H9 (cell line): ENCODE results near the gene INPP4A. TPM values are rescaled to one million over a fixed set of nuclear protein-coding genes. Genes with fewer than 3 reads are reported as not detected.

Source experiments
- DNase-seq: peaks from one replicate; pipeline ENCODE4 v3.0.0-alpha.2; 2017
- H2AFZ ChIP-seq: one replicate; pipeline ENCODE4 v1.6.1; 2013; ENCODE audit warnings: mild to moderate bottlenecking, low read length, control low read depth, moderate library complexity
- H2AK5ac ChIP-seq: 2 replicates; pipeline ENCODE4 v1.6.1; 2013; ENCODE audit warnings: low read length, control low read depth, mixed read lengths; ENCODE audit not compliant: insufficient read length
- H2BK120ac ChIP-seq: one replicate; pipeline ENCODE4 v1.6.1; 2013; ENCODE audit warnings: low read depth, mild to moderate bottlenecking, low read length, control low read depth, inconsistent platforms; ENCODE audit not compliant: poor library complexity, severe bottlenecking
- H2BK12ac ChIP-seq: 2 replicates; pipeline ENCODE4 v1.6.1; 2013; ENCODE audit warnings: low read length, control low read depth, mixed read lengths, low read depth; ENCODE audit not compliant: insufficient read length
- H2BK15ac ChIP-seq: 2 replicates; pipeline ENCODE4 v1.6.1; 2013; ENCODE audit warnings: low read depth, low read length, control low read depth
- H2BK20ac ChIP-seq: one replicate; pipeline ENCODE4 v1.6.1; 2013; ENCODE audit warnings: low read depth, mild to moderate bottlenecking, low read length, control low read depth, inconsistent platforms; ENCODE audit not compliant: poor library complexity, severe bottlenecking
- H2BK5ac ChIP-seq: 2 replicates; pipeline ENCODE4 v1.6.1; 2013; ENCODE audit warnings: low read length, control low read depth, mixed read lengths; ENCODE audit not compliant: insufficient read length
- H3K14ac ChIP-seq: 2 replicates; pipeline ENCODE4 v1.6.1; 2013; ENCODE audit warnings: low read length, control low read depth; ENCODE audit not compliant: insufficient read depth
- H3K18ac ChIP-seq: 2 replicates; pipeline ENCODE4 v1.6.1; 2013; ENCODE audit warnings: low read depth, mild to moderate bottlenecking, mixed read lengths, low read length, control low read depth; ENCODE audit not compliant: insufficient read length
- H3K23ac ChIP-seq: 2 replicates; pipeline ENCODE4 v1.6.1; 2013; ENCODE audit warnings: low read length, control low read depth, mixed read lengths, low read depth; ENCODE audit not compliant: insufficient read length
- H3K23me2 ChIP-seq: 2 replicates; pipeline ENCODE4 v1.6.1; 2013; ENCODE audit warnings: low read depth, mild to moderate bottlenecking, mixed read lengths, low read length, control low read depth; ENCODE audit not compliant: insufficient read length, poor library complexity, severe bottlenecking
- H3K27ac ChIP-seq: 2 replicates; pipeline ENCODE4 v1.5.1; 2013; ENCODE audit warnings: low read length, control low read depth, mixed read lengths, low read depth; ENCODE audit not compliant: insufficient read length
- H3K27me3 ChIP-seq: 2 replicates; pipeline ENCODE4 v1.6.1; 2013; ENCODE audit warnings: low read length, control low read depth, inconsistent platforms; ENCODE audit not compliant: insufficient read depth
- H3K4ac ChIP-seq: 2 replicates; pipeline ENCODE4 v1.6.1; 2013; ENCODE audit warnings: low read depth, mild to moderate bottlenecking, control low read depth, inconsistent platforms, low read length, moderate library complexity
- H3K4me1 ChIP-seq: 2 replicates; pipeline ENCODE4 v1.6.1; 2013; ENCODE audit warnings: low read length, control low read depth, inconsistent platforms; ENCODE audit not compliant: insufficient read depth
- H3K4me2 ChIP-seq: 2 replicates; pipeline ENCODE4 v1.6.1; 2013; ENCODE audit warnings: low read length, control low read depth, mixed read lengths; ENCODE audit not compliant: insufficient read length, insufficient read depth
- H3K56ac ChIP-seq: 2 replicates; pipeline ENCODE4 v1.6.1; 2013; ENCODE audit warnings: low read depth, mild to moderate bottlenecking, mixed read lengths, low read length, control low read depth; ENCODE audit not compliant: insufficient read length
- H3K79me1 ChIP-seq: 2 replicates; pipeline ENCODE4 v1.6.1; 2013; ENCODE audit warnings: low read depth, mild to moderate bottlenecking, moderate library complexity, low read length, control low read depth, inconsistent platforms; ENCODE audit not compliant: insufficient read depth, poor library complexity, severe bottlenecking
- H3K79me2 ChIP-seq: 2 replicates; pipeline ENCODE4 v1.6.1; 2013; ENCODE audit warnings: low read length, control low read depth, inconsistent platforms; ENCODE audit not compliant: insufficient read depth
- H3K9ac ChIP-seq: 2 replicates; pipeline ENCODE4 v1.6.1; 2013; ENCODE audit warnings: low read length, control low read depth, mixed read lengths; ENCODE audit not compliant: insufficient read length; ENCODE audit errors: extremely low read depth
- H3K9me3 ChIP-seq: one replicate; pipeline ENCODE4 v1.6.1; 2013; ENCODE audit warnings: low read depth, low read length, inconsistent platforms; ENCODE audit not compliant: control insufficient read depth
- H3T11ph ChIP-seq: one replicate; pipeline ENCODE4 v1.6.1; 2013; ENCODE audit warnings: mild to moderate bottlenecking, low read length, control low read depth, inconsistent platforms
- H4K20me1 ChIP-seq: one replicate; pipeline ENCODE4 v1.6.1; 2013; ENCODE audit not compliant: control insufficient read depth, insufficient read length, insufficient read depth
- H4K5ac ChIP-seq: 2 replicates; pipeline ENCODE4 v1.6.1; 2013; ENCODE audit warnings: low read depth, mild to moderate bottlenecking, mixed read lengths, low read length, control low read depth; ENCODE audit not compliant: insufficient read length
- H4K8ac ChIP-seq: replicated peaks from 2 replicates; pipeline ENCODE4 v1.6.1; 2013; ENCODE audit warnings: low read length, control low read depth, mixed read lengths, low read depth; ENCODE audit not compliant: insufficient read length
- H4K91ac ChIP-seq: 2 replicates; pipeline ENCODE4 v1.6.1; 2013; ENCODE audit warnings: low read depth, mild to moderate bottlenecking, moderate library complexity, mixed read lengths, low read length, control low read depth; ENCODE audit not compliant: insufficient read length
- H3K27ac Mint-ChIP-seq, 3 experiments: 2 replicates in 2 of 3; 3 replicates in 1 of 3; pipeline ENCODE4 v1.8.0; 2020 to 2021; ENCODE audit warnings: mixed read lengths in 3 of 3, mild to moderate bottlenecking in 1 of 3, moderate library complexity in 1 of 3
- H3K27me3 Mint-ChIP-seq: 2 replicates; pipeline ENCODE4 v1.8.0; 2021; ENCODE audit warnings: low read depth, mild to moderate bottlenecking, moderate library complexity, mixed read lengths
- H3K36me3 Mint-ChIP-seq, 3 experiments: 2 replicates in 2 of 3; 3 replicates in 1 of 3; pipeline ENCODE4 v1.8.0; 2020 to 2021; ENCODE audit warnings: low read depth in 3 of 3, mixed read lengths in 3 of 3; ENCODE audit not compliant: insufficient read depth in 1 of 3
- H3K4me1 Mint-ChIP-seq, 2 experiments: 2 replicates each; pipeline ENCODE4 v1.8.0; 2020; ENCODE audit warnings: mixed read lengths in 2 of 2
- H3K4me3 Mint-ChIP-seq, 2 experiments: 2 replicates in 1 of 2; 3 replicates in 1 of 2; pipeline ENCODE4 v1.8.0; 2020 to 2021; ENCODE audit warnings: mild to moderate bottlenecking in 2 of 2, mixed read lengths in 2 of 2, moderate library complexity in 1 of 2
- H3K9me3 Mint-ChIP-seq, 2 experiments: 2 replicates in 1 of 2; 3 replicates in 1 of 2; pipeline ENCODE4 v1.8.0; 2020; ENCODE audit warnings: mild to moderate bottlenecking in 2 of 2, mixed read lengths in 2 of 2, moderate library complexity in 1 of 2
- WGBS: extraction: QIAGEN DNeasy Blood & Tissue Kit; methylation state at CpG from one replicate; pipeline ENCODE4 v1.1.7; 2013; ENCODE audit warnings: missing lambda C conversion rate, low lambda C conversion rate, mixed read lengths; ENCODE audit not compliant: insufficient read length; ENCODE audit errors: extremely low coverage; 5-methylcytosine and 5-hydroxymethylcytosine counted together
- total RNA-seq: library from RNA; stranded (reverse); gene quantifications from 2 replicates; pipeline ENCODE4 v1.2.1, GENCODE V29; 2021
- TF ChIP-seq, protein P1 (sequence below): fragments of 200-600 bp; sonication (generic); conservative IDR thresholded peaks from 3 replicates; pipeline ENCODE4 v1.8.0; 2021; ENCODE audit warnings: antibody characterized with exemption, mild to moderate bottlenecking

Gene INPP4A
- total RNA-seq, 1 experiment from 2014 or later: 55.2 TPM

DNA sequence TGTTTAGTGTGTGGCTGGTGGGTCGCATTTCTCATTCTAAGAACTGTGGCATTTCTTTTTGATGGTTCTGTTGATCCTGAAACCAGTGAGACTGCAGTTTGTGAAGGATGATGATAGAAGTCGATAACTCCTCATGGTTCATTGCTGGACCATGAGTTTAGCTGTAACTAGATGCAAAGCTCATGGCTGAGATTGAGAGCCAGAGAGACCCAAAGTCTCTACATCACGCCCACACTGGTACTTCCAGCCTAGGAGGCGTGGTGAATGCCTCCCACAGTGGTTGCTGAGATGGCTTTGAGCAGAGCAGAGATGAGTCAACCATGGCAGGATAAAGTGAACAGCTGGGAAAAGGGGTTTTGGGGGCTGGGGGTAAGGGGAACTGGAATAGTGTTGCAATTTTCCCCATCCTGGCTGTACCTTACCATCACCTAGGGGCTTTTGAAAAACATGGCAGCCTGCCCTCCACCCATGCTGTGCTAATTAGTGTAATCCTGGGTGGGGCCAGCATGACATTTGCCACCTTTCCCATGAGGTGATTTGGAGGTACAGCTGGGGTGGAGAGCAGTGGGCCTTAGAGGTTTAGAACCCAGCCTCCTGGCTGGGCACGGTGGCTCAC lies 24.1 kb downstream of the INPP4A start:
- H2AFZ ChIP-seq: no peak overlapping the region
- no peak for DNase-seq

More for the DNA sequence above, 24.1 kb downstream of the INPP4A start:
- no peak overlapping the region for H3K4ac ChIP-seq
- no peak overlapping the region for H3T11ph ChIP-seq
- Mint-ChIP-seq H3K9me3 (no peaks in the 10 kb centered on the region; a peak in 1 of 5 replicates), H3K27ac (peak overlapping the region in 1 of 3 experiments; percentile 55; a peak in 1 of 7 replicates), H3K36me3 (peaks cover 8 to 16% (median 8%) of the 10 kb centered on the region in 3 experiments), H3K4me1 (peaks cover 46 to 47% of the 10 kb centered on the region in 2 experiments), H3K4me3 (no peak overlapping the region), H3K27me3 (no peaks in the 10 kb centered on the region)
- H4K8ac ChIP-seq: no peak overlapping the region
- no peak overlapping the region for H2BK20ac ChIP-seq
- H3K18ac ChIP-seq: no peak overlapping the region
- H3K9me3 ChIP-seq: no peaks in the 10 kb centered on the region
- no peaks in the 10 kb centered on the region for H3K23me2 ChIP-seq
- H3K56ac ChIP-seq: no peak overlapping the region
- no peak overlapping the region for H3K23ac ChIP-seq
- no peak overlapping the region for H2AK5ac ChIP-seq
- no peaks in the 10 kb centered on the region for H4K20me1 ChIP-seq
- no peak overlapping the region for H4K5ac ChIP-seq
- no peak overlapping the region for H3K9ac ChIP-seq
- H3K27me3 ChIP-seq: no peaks in the 10 kb centered on the region
- H2BK12ac ChIP-seq: no peak overlapping the region
- peaks cover 4% of the 10 kb centered on the region for H3K79me1 ChIP-seq
- H2BK5ac ChIP-seq: no peak overlapping the region
- no peak overlapping the region for H3K27ac ChIP-seq
- no peak overlapping the region for H4K91ac ChIP-seq
- H2BK120ac ChIP-seq: no peak overlapping the region
- no peak overlapping the region for H2BK15ac ChIP-seq
- H3K4me2 ChIP-seq: no peak overlapping the region
- peaks cover 4% of the 10 kb centered on the region; the same call in 1 of the 2 replicates for H3K4me1 ChIP-seq
- no CpG with 5 or more reads among the region's 5 CpGs for WGBS
- TF ChIP-seq, protein P1, sequence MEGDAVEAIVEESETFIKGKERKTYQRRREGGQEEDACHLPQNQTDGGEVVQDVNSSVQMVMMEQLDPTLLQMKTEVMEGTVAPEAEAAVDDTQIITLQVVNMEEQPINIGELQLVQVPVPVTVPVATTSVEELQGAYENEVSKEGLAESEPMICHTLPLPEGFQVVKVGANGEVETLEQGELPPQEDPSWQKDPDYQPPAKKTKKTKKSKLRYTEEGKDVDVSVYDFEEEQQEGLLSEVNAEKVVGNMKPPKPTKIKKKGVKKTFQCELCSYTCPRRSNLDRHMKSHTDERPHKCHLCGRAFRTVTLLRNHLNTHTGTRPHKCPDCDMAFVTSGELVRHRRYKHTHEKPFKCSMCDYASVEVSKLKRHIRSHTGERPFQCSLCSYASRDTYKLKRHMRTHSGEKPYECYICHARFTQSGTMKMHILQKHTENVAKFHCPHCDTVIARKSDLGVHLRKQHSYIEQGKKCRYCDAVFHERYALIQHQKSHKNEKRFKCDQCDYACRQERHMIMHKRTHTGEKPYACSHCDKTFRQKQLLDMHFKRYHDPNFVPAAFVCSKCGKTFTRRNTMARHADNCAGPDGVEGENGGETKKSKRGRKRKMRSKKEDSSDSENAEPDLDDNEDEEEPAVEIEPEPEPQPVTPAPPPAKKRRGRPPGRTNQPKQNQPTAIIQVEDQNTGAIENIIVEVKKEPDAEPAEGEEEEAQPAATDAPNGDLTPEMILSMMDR: no peak
- H3K79me2 ChIP-seq: peaks cover 2% of the 10 kb centered on the region; the same call in 1 of the 2 replicates
- no peak overlapping the region for H3K14ac ChIP-seq
